Kidney capillary endothelial cell (primary cell): ENCODE measurements around the gene PRAMEF10.
"Not testable (repeated sequence)": the region's sequence is repeated elsewhere in the genome, so short reads cannot be mapped to it uniquely, and the experiment has no call there.

ENCODE experiments used
- DNase-seq: peaks from one replicate; pipeline ENCODE4 v3.0.0-alpha.2; 2018; ENCODE audit warnings: low spot score

Gene PRAMEF10, protein sequence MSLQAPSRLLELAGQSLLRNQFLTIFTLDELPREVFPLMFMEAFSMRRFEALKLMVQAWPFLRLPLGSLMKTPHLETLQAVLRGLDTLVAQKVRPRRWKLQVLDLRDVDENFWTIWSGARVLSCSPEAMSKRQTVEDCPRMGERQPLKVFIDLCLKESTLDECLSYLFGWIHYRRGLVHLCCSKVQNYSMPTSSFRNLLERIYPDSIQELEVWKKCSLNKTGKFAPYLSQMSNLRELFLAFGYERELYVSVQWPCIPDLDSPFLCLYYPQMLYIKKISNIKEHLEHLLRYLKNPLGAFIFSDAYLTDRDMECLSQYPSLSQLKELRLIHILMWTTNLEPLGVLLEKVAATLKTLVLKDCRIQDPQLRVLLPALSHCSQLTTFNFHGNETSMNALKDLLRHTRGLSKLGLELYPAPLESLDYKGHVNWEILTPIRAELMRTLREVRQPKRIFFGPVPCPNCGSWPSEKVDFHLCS

GRCh38 chr1:12898170-12898569 is at the start of gene PRAMEF10:
Gene PRAMEF10, minus strand, starts transcription at chr1:12898270. Its CDS starts 2,423 bp downstream, at chr1:12895847.
- DNase-seq, result not testable (repeated sequence)

DNA sequence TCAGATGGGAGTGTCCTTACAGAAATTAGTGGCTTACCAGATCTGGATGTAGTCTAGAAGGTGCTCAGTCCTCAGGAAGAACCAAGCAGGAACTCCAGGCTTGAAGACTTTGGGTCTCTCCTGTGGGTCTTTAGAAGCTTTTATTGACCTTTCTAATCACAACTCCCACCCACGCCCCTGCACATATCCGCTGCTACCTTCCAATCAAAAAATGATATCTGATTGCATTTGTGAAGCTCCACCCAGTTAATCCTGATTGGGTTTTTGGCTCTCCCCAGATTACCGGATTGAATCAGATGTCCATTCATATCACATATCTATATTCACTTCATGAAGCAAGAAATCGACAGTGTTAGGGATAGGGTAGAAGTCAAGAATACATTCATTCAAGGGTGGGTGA is 49.4 kb upstream of the PRAMEF10 start, which contains the start of gene PRAMEF6:
PRAMEF6 (minus strand) TSS at position 101 of the 400 bp plus-strand sequence. CDS start 5,062 bp downstream, outside the sequence.
- not testable (repeated sequence) for DNase-seq

- not testable (repeated sequence) for DNase-seq
These were observed 26.3 kb upstream of the PRAMEF10 start for GRCh38 chr1:12924368-12924767.

DNA sequence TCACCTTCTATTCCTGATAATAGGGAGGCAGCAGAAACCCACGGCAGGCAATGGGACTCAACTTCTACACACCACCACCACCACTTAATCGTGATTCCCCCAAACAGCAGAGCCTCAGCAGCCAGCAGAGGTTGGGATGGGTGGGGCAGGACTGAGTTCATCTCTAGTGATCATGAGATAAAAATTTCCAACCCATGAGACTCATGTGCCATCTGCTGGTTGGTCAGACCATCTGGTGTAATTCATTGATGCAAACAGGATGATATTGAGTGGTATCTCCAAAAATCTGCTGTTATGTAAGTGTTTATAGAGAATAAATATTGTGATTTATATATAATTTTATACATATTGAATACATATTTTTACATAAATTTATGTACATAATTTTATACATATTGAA is 23.7 kb upstream of the PRAMEF10 start:
- DNase-seq, result not testable (repeated sequence)

- DNase-seq, result not testable (repeated sequence)
These were observed 18.2 kb upstream of the PRAMEF10 start, which contains the start of gene PRAMEF7 for GRCh38 chr1:12916310-12916709. Gene PRAMEF7, plus strand, starts transcription at chr1:12916610. Its CDS starts 1,083 bp downstream, at chr1:12917693.

DNA sequence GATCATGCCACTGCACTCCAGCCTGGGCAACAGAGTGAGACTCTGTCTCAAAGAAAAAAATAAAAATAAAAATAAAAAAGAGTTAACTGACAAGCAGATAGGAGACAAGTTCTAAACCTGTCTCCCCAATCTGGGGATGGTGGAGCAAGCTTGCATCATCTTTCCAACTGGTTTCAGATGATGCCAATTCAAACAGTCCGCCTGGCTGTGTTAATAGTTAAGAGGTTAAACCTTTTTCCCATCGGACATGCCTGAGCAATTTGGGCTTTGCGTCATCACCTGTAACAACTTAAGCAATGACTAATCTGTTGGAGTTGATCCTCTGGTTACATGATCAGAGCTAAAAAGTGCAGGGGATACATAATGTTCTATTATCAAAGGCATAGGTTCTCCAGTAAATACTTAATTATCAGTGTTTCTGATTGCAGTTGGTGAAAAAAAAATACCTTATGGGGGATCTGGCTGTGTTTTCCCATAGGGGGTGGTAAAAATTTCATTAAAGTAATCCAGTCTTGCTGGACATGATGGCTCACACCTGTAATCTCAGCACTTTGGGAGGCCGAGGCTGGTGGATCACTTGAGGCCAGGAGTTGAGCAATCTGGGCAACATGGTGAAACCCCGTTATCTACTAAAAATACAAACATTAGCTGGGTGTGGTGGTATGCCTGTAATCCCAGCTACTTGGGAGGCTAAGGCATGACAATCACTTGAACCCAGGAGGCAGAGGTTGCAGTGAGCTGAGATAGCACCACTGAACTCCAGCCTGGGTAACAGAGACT is 5.9 kb upstream of the PRAMEF10 start:
- not testable (repeated sequence) for DNase-seq

GRCh38 chr1:12899186-12899585 is 1.1 kb upstream of the PRAMEF10 start:
- DNase-seq, result not testable (repeated sequence)

- not testable (repeated sequence) for DNase-seq
These were observed 12.0 kb downstream of the PRAMEF10 start, which contains the start of gene PRAMEF4 for GRCh38 chr1:12886101-12886500. Gene PRAMEF4, minus strand, starts transcription at chr1:12886201. Its CDS starts 2,807 bp downstream, at chr1:12883394.

DNA sequence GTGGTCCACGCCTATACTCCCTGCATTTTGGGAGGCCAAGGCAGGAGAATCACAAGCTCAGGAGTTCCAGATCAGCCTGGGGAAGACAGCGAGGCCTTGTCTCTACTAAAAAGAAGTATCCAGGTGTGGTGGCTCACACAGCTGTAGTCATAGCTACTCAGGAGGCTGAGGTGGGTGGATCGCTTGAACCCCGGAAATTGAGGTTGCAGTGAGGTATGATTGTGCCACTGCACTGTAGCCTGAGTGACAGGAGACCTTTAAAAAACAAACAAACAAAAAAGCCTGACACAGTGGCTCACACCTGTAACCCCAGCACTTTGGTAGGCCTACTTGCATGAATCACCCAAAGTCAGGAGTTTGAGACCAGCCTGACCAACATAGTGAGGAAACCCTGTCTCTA is 19.6 kb downstream of the PRAMEF10 start:
- DNase-seq, result not testable (repeated sequence)

DNA sequence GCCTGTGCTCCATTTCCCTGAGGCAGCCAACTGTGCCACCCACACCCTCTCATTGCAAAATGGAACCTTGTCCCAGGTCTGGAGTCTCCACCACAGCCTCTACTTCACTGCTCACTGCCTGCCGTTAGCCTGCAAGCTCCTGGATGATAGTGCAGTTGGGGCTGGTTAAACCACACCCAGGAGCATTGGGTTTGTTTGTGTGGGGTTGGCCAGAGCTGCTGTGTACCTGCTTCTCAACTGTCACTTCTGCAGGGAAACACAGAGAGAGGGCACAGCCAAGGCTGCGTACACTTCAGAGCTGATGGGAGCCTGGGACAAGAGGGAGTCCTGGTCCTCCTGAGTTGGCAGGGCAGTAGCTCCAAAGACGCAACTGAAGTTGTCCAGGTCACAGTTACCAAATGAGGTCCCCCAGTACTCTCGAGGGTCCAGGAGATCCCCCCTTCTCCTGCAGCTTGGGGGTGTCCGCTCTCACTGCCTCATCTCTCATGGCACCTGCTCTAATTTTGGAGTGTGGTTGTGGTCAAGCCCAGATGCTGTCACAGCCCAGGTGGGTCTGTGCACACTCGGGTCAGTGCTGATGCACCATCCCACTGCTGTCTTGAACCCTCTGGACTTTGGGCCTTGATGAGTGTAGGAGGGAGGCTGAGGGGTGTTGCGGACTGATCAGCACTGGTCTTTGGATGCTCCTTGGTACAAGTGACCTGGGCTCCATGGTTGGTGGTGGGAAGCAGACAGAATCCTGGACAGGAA is 34.8 kb downstream of the PRAMEF10 start:
- not testable (repeated sequence) for DNase-seq

DNA sequence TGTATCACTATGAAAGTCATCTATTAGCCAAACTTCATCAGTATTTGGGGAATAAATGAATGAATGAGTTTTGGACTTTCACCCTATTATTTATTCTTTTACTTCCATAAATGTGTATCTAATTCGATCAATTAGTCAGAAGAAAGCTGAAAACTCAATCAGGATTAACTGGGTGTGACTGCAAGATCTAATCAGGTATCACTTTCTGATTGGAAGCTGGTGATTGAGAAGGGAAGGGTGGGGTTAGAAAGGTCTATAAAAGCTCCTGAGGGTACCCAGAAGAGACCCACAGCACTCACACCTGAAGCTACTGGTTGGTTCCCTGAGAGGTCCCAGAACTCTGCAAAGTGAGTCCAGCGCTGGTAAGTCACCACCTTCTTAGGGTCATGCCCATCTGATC is 41.3 kb downstream of the PRAMEF10 start, which contains the start of gene PRAMEF2:
PRAMEF2 (plus strand) TSS at position 301 of the 400 bp plus-strand sequence. CDS start 1,924 bp downstream, outside the sequence.
- not testable (repeated sequence) for DNase-seq

GRCh38 chr1:12851779-12852178 is 46.3 kb downstream of the PRAMEF10 start:
- no peak for DNase-seq

DNA sequence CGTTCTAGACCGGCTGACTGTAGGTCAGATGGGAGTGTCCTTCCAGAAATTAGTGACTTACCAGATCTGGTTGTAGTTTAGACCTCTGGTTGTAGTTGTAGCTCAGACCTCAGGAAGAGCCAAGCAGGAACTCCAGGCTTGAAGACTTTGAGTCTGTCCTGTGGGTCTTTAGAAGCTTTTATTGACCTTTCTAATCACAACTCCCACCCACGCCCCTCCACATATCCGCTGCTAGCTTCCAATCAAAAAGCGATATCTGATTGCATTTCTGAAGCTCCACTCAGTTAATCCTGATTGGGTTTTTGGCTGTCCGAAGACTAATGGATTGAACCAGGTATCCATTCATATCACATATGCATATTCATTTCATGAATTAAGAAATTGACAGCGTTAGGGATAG is 49.5 kb downstream of the PRAMEF10 start, which contains the start of gene HNRNPCL1:
HNRNPCL1 (minus strand) TSS at position 101 of the 400 bp plus-strand sequence. CDS start 431 bp downstream, outside the sequence.
- DNase-seq, result not testable (repeated sequence)
